ENCODE data around the gene FTL.

GRCh38 chr19:48988286-48988685 is 23.2 kb downstream of the FTL start:
- TF ChIP-seq POLR2AphosphoS5 (IDR thresholded peaks at IDR 0.05; ENCODE audit: low read depth) = no peak
- TF ChIP-seq, protein P1, sequence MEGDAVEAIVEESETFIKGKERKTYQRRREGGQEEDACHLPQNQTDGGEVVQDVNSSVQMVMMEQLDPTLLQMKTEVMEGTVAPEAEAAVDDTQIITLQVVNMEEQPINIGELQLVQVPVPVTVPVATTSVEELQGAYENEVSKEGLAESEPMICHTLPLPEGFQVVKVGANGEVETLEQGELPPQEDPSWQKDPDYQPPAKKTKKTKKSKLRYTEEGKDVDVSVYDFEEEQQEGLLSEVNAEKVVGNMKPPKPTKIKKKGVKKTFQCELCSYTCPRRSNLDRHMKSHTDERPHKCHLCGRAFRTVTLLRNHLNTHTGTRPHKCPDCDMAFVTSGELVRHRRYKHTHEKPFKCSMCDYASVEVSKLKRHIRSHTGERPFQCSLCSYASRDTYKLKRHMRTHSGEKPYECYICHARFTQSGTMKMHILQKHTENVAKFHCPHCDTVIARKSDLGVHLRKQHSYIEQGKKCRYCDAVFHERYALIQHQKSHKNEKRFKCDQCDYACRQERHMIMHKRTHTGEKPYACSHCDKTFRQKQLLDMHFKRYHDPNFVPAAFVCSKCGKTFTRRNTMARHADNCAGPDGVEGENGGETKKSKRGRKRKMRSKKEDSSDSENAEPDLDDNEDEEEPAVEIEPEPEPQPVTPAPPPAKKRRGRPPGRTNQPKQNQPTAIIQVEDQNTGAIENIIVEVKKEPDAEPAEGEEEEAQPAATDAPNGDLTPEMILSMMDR (IDR thresholded peaks at IDR 0.05; ENCODE audit: insufficient read depth, low read length) = no peak
- no peak for TF ChIP-seq REST (IDR thresholded peaks at IDR 0.05; ENCODE audit: insufficient replicate concordance, low read depth)
- no peak for TF ChIP-seq GABPA (IDR thresholded peaks at IDR 0.05; ENCODE audit: low read depth)
